Activated CD8-positive, alpha-beta memory T cell treated with anti-CD3 and anti-CD28 coated beads, Interleukin-2, amount 10 ng/mL, durations not matched to agents 7 days and 5 days (primary cell): ENCODE results near the gene SLC9A9. TPM values are rescaled to one million over a fixed set of nuclear protein-coding genes. Genes with fewer than 3 reads are reported as not detected.

Experiments
- ATAC-seq: fragments of 150-1000 bp; cut with Tn5 transposase; one replicate; pipeline ENCODE4 v1.10.0; 2021; ENCODE audit warnings: moderate library complexity
- CTCF ChIA-PET: fragments of 350-600 bp; sonication (Branson Sonifier 250); formaldehyde crosslinking; loops from one replicate; lab custom pipeline; 2021; ENCODE audit warnings: antibody characterized with exemption; lab: Charles Lee
- DNase-seq: peaks from one replicate; pipeline ENCODE4 v3.0.0-alpha.2; 2020
- H3K27ac Mint-ChIP-seq: one replicate; pipeline ENCODE4 v1.8.0; 2021; ENCODE audit warnings: mild to moderate bottlenecking, mixed read lengths
- H3K27me3 Mint-ChIP-seq: one replicate; pipeline ENCODE4 v1.8.0; 2021; ENCODE audit warnings: mixed read lengths
- H3K36me3 Mint-ChIP-seq: one replicate; pipeline ENCODE4 v1.8.0; 2021; ENCODE audit warnings: mild to moderate bottlenecking, mixed read lengths
- H3K4me1 Mint-ChIP-seq: one replicate; pipeline ENCODE4 v1.8.0; 2021; ENCODE audit warnings: mixed read lengths
- H3K4me3 Mint-ChIP-seq: one replicate; pipeline ENCODE4 v1.8.0; 2021; ENCODE audit warnings: mild to moderate bottlenecking, moderate library complexity, mixed read lengths
- H3K9me3 Mint-ChIP-seq: one replicate; pipeline ENCODE4 v1.8.0; 2022; ENCODE audit warnings: low read depth, mixed read lengths
- total RNA-seq, 2 experiments: library from RNA; stranded (reverse); gene quantifications; one replicate each; pipeline ENCODE4 v1.2.3, GENCODE V29; 2021

Gene SLC9A9
- total RNA-seq, 2 experiments from 2014 or later: 6.8 to 10.8 TPM

DNA sequence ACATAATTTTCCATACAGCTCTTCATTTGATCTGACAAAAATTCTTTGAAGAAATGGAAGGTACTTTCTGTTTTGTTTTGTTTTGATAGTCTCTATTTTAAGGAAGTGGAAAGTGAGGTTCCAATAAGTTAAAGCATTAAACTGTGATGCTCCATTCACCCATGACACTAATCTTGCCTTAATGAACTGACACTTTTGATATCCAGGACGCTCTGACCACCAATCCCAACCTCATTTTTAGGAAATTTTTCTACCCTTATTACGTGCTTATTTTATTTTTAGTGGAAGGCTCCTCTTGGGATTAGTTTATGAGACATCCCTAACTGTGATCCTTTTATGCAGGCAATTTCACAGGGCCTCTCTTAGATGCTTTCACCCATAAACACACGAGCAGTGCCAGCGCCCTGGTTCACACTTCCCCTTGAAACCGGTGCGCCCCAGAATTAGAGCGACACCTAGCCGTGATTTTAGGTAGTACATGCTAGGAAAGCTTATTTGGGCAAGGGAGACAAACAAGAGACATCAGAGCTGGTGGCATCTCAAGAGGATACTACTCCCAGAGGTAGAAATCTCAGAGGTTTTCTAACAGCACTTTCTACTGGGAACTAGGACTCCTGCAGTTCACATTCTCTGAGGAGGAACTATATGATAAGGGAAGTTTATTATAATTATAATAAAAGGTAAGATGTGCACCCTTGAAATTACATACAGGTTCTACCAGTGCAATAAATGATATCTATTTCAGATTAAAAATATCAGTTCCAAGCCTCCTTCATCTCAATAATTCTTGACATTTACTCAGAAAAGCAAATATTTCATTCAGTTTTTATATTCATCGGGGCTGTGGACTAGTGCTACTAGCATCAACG is 173.9 kb downstream of the SLC9A9 start:
- CTCF ChIA-PET: interaction anchor here (0.6 to 3.3 kb wide), 18 partner anchors 8 to 644 kb away, joined by 3 to 30 read pairs (median 4); partner anchors contain the start of gene CHST2
- peak overlapping the region; percentile 31 for H3K4me3 Mint-ChIP-seq
- H3K4me1 Mint-ChIP-seq: peaks cover 7% of the 10 kb centered on the region
- ATAC-seq: peak; percentile 86
- no peaks in the 10 kb centered on the region for H3K36me3 Mint-ChIP-seq
- peak; percentile 83 for DNase-seq
- H3K9me3 Mint-ChIP-seq: no peaks in the 10 kb centered on the region
- H3K27me3 Mint-ChIP-seq: no peaks in the 10 kb centered on the region
- no peak overlapping the region for H3K27ac Mint-ChIP-seq

DNA sequence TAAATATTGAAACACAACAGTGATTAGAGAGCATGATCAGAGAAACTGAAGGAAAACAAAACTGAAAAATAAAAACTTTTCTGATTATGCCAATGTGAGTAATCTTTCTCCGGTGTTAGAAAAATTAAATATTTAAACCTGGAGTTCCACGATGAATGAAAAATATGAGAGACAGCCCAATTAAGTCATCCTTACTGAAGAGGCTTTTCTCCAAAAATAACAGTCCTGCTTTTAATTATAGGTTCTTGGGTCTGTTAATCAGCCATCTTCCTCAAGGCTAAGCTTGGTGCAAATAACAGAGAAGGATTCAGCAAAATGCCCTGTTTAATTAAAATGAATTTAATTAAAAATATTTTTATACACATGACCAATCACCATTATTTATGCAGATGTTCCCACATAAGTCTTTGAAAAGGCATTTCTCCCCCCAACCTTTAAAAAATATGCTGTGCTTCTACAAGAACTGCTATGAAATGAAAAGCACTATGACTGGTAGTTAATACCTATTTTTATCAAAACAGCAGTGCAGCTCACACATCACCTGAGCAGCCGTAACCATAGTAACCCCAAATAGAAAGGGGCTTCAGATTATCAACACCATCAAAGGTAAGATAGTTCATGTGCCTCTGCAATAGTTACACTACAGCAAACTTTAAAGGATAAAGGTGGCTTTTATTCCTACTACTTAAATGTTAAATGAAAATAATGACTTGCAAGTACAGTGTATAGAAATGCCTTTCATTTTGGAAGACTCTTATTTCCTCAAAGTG is 175.7 kb downstream of the SLC9A9 start:
- no peak overlapping the region for H3K4me3 Mint-ChIP-seq
- no peaks in the 10 kb centered on the region for H3K27me3 Mint-ChIP-seq
- ATAC-seq: no peak
- no peaks in the 10 kb centered on the region for H3K36me3 Mint-ChIP-seq
- no peaks in the 10 kb centered on the region for H3K9me3 Mint-ChIP-seq
- no peak for DNase-seq
- peaks cover 7% of the 10 kb centered on the region for H3K4me1 Mint-ChIP-seq
- H3K27ac Mint-ChIP-seq: no peak overlapping the region
- CTCF ChIA-PET: interaction anchor here (0.9 to 3.3 kb wide), 2 partner anchors 10 to 552 kb away, joined by 3 to 30 read pairs; partner anchors contain the start of gene CHST2

DNA sequence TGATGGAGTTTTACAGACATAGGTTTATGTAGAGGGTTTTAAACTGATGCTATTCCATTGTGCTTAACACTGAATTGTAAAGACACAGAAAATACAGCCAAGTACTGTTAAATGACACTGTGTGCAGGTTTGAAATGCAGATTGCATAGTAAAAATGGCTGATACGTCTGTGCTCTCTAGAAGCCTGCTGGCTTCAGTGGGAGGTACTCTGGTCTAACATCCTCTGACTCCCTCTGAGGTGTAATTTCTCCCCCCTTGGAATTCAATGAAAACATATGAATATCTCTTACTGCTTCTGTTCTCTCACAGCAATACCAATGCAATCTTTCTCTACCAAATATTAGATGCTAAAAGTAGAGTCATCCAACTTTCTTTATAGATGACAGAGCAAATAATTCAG is 176.6 kb downstream of the SLC9A9 start:
- H3K27me3 Mint-ChIP-seq: no peaks in the 10 kb centered on the region
- H3K36me3 Mint-ChIP-seq: no peaks in the 10 kb centered on the region
- CTCF ChIA-PET: interaction anchor here (1.4 kb wide), 1 partner anchor 551 kb away, joined by 5 read pairs; no protein-coding TSS in a partner anchor
- H3K9me3 Mint-ChIP-seq: no peaks in the 10 kb centered on the region
- H3K27ac Mint-ChIP-seq: no peak overlapping the region
- ATAC-seq (no peak), DNase-seq (no peak)
- peaks cover 7% of the 10 kb centered on the region for H3K4me1 Mint-ChIP-seq
- H3K4me3 Mint-ChIP-seq: no peak overlapping the region

DNA sequence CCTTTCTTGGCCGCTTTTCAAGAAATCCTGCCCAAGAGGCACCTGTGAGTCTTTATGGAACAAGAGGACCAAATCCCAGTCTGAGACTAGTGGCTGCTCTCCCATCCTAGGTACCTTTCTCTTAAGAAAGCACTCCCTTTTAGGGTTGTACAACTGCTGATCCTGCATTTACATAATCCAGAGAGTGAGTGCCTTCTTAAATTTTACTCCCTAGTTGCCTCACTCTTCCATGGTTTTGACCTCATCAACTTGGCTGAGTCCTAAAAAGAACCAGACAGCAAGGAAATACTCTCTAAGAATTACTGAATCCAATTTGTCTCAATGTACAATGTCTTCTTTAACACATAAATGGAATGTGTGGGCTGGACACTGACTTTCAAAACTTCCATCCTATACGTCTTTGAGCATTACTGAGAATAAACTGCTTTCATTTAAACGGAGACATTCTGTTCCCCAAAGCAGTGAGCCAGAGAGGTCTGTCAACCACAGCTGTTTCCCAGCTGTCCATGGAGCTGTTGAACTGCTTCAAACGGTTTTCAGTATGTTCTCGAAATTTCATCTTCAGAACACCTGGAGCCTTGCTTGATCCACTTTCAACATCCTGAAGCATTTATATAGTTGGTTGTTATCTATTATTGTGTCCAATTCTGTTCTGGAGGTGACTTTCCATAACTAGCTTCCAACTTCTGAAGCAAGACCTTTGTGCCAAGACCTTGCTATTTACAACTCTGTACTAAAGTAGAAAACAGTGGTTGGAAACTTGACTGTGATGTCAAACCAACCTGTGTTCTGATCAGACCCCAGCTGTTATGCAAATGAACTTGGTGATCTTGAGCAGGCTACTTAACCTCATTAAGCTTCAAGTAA is 179.1 kb downstream of the SLC9A9 start:
- Mint-ChIP-seq H3K27ac (no peak overlapping the region), H3K27me3 (no peaks in the 10 kb centered on the region), H3K9me3 (no peaks in the 10 kb centered on the region), H3K4me3 (no peak overlapping the region), H3K4me1 (peaks cover 4% of the 10 kb centered on the region), H3K36me3 (no peaks in the 10 kb centered on the region)
- ATAC-seq: no peak
- no peak for DNase-seq
- CTCF ChIA-PET: interaction anchor here (1.1 kb wide), 1 partner anchor 548 kb away, joined by 3 read pairs; no protein-coding TSS in a partner anchor

DNA sequence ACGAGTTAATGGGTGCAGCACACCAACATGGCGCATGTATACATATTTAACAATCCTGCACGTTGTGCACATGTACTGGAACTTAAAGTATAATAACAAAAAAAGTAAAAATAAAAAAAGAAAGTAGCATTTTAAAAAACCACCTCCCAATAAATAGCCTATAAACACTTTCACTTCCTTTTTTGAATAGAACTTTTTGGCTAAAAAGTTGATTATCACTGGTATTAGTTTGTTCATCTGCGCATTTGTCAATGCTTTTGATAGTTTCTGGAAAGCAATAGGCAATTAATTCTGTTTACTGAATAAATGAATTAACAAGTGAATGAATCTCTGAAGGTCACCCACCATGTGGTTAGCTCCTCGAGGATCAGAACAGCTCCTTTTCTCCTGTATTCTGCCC is 179.9 kb downstream of the SLC9A9 start:
- ATAC-seq: no peak

DNA sequence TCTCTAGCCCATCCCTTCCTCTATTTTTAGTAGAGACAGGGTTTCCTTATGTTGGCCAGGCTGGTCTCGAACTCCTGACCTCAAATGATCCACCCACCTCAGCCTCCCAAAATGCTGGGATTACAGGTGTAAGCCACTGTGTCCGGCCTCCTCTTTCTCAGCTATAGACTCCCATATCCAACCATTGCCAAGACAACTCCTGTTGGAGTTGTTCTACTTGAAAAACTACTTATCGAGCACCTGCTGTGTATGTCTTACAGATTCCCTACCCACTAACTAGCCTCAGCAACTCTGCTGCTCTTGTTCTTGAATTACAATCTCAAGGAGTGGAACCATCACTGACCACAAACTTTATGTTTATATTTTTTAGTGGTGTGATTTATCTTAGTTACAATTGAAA is 186.6 kb downstream of the SLC9A9 start:
- Mint-ChIP-seq H3K4me1 (no peaks in the 10 kb centered on the region), H3K27me3 (no peaks in the 10 kb centered on the region), H3K9me3 (no peaks in the 10 kb centered on the region), H3K4me3 (no peak overlapping the region), H3K27ac (no peak overlapping the region), H3K36me3 (no peaks in the 10 kb centered on the region)
- DNase-seq: no peak
- CTCF ChIA-PET: no interaction called here
- ATAC-seq: no peak

More for the DNA sequence above, 179.9 kb downstream of the SLC9A9 start:
- DNase-seq: no peak
- Mint-ChIP-seq H3K4me3 (no peak overlapping the region), H3K36me3 (no peaks in the 10 kb centered on the region), H3K27me3 (no peaks in the 10 kb centered on the region), H3K9me3 (no peaks in the 10 kb centered on the region), H3K4me1 (no peaks in the 10 kb centered on the region), H3K27ac (no peak overlapping the region)
- CTCF ChIA-PET: no interaction called here

DNA sequence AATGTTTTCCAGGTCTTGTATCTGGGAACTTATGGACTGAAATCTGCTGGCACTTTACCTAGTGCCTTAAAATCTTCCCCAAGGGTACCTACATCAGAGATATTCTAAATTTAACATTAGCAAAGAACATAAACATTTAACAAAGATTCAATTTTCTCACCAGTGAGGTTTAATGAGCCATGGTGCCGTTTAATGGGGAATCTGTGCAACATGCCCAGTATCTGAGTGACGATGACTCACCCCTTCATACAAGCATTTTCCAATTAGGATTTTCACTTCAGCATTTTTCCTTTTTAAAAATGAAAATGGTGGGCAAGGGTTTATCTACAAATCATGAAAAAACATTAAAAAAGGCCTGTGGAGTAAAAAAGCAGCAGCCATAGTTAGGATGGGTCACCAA is 189.4 kb downstream of the SLC9A9 start:
- no peak for ATAC-seq
- H3K27me3 Mint-ChIP-seq: no peaks in the 10 kb centered on the region
- CTCF ChIA-PET: interaction anchor here (2.0 kb wide), 1 partner anchor 15 kb away, joined by 8 read pairs; no protein-coding TSS in a partner anchor
- H3K9me3 Mint-ChIP-seq: no peaks in the 10 kb centered on the region
- no peak overlapping the region for H3K4me3 Mint-ChIP-seq
- H3K36me3 Mint-ChIP-seq: no peaks in the 10 kb centered on the region
- DNase-seq: no peak
- H3K27ac Mint-ChIP-seq: no peak overlapping the region
- no peaks in the 10 kb centered on the region for H3K4me1 Mint-ChIP-seq

DNA sequence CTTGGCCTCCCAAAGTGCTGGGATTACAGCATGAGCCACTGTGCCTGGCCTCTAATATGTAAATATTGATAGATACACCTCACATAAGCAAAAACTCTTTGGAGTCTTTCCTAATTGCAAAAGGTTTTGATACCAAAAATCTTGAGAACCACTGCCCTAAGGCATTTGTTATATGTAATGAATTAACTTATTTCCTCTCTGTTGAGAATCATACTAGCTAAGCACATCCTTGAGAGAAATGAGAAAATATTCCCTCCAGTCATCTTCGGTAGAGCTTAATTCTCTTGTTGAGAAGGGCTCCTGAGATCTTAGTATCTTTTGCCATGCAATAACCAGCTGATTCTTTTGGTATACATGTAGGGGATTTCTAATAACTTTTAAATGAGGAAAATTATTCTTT is 190.2 kb downstream of the SLC9A9 start:
- Mint-ChIP-seq H3K27ac (no peak overlapping the region), H3K4me3 (no peak overlapping the region), H3K27me3 (no peaks in the 10 kb centered on the region), H3K9me3 (no peaks in the 10 kb centered on the region), H3K4me1 (no peaks in the 10 kb centered on the region), H3K36me3 (no peaks in the 10 kb centered on the region)
- DNase-seq (no peak), ATAC-seq (no peak)
- CTCF ChIA-PET: interaction anchor here (2.0 kb wide), 1 partner anchor 16 kb away, joined by 8 read pairs; no protein-coding TSS in a partner anchor

DNA sequence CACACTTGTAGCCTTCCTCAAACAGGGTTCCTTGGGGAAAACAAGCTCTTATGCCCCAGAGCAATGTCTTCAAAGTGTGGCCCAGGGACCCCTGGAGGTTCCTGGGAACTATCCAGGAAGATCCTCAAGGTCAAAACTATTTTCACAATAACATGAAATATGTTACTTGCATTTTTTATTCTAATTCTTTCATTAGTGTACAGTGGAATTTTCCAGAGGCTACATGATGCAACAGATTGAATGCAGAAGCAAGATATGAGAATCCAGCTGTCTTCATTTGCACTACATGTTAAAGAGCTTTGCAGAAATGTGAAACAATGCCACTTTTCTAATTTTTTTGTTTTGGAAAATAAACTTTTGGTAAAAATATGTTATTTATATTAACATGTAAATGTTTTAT is 190.9 kb downstream of the SLC9A9 start:
- CTCF ChIA-PET: interaction anchor here (2.0 kb wide), 1 partner anchor 17 kb away, joined by 8 read pairs; no protein-coding TSS in a partner anchor
- no peaks in the 10 kb centered on the region for H3K27me3 Mint-ChIP-seq
- DNase-seq: no peak

DNA sequence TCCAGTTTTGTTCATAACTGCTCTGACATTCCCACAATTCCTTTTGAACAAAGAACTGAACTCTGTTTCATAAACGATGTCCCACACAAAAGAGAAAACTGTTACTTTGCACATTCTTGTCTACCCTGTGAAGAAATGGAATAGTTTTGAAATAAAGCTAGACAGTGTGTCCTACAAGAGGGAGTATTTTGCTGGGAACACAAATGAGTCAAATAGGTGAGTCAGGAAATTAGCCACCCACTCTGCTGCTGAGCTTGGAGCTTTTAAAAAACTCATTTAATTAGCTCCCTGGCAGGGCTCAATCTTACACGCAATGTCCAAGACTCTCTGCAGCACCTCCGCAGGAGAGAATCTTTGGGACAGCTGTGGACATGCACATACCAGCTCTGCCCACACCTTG is 193.4 kb downstream of the SLC9A9 start:
- ATAC-seq (no peak), DNase-seq (no peak)
- CTCF ChIA-PET: interaction anchor here (1.2 kb wide), 1 partner anchor 20 kb away, joined by 3 read pairs; no protein-coding TSS in a partner anchor
- no peak overlapping the region for H3K4me3 Mint-ChIP-seq
- no peak overlapping the region for H3K27ac Mint-ChIP-seq
- H3K4me1 Mint-ChIP-seq: no peaks in the 10 kb centered on the region
- H3K36me3 Mint-ChIP-seq: peaks cover 2% of the 10 kb centered on the region
- no peaks in the 10 kb centered on the region for H3K9me3 Mint-ChIP-seq
- H3K27me3 Mint-ChIP-seq: no peaks in the 10 kb centered on the region

More for the DNA sequence above, 190.9 kb downstream of the SLC9A9 start:
- no peak for ATAC-seq
- Mint-ChIP-seq H3K4me3 (no peak overlapping the region), H3K36me3 (no peaks in the 10 kb centered on the region), H3K4me1 (no peaks in the 10 kb centered on the region), H3K9me3 (no peaks in the 10 kb centered on the region), H3K27ac (no peak overlapping the region)

DNA sequence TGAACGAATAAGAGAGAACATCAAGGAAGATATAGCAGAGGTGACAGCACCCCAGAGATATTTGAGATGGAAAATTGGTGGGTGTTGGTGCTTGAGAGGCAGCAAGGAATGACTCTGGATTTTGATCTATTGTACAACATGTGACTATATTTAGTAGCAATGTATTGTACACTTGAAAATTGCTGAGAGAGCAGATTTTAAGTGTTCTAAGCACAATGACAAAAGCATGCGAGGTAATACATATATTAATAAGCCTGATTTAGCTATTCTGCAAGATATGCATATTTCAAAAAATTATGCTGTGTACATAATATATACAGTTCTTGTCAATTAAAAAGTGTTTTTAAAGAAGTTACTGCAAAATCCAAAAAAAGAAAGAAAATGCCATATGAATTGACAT is 194.3 kb downstream of the SLC9A9 start:
- ATAC-seq (no peak), DNase-seq (no peak)
- Mint-ChIP-seq H3K9me3 (no peaks in the 10 kb centered on the region), H3K4me1 (no peaks in the 10 kb centered on the region), H3K4me3 (no peak overlapping the region), H3K27ac (no peak overlapping the region), H3K27me3 (no peaks in the 10 kb centered on the region), H3K36me3 (peaks cover 2% of the 10 kb centered on the region)
- CTCF ChIA-PET: no interaction called here

DNA sequence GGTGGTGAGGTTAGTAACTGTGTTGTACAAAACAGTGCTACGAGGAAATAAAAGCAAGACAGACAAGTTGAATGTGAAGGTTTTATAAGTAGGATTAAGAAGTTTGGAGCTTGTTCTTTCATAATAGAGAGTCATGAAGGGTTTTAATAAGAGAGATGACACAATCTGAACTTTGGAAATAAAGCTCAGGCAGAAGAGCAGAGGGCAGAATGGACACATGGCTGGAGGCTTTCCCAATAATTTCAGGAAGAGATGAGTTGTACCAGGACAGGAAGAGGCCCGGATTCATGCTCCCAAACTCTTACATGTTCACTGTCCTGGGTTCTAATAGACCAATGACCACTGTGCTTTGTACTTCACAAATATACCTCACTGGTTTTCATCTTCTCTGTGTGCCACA is 194.8 kb downstream of the SLC9A9 start:
- H3K36me3 Mint-ChIP-seq: peaks cover 2% of the 10 kb centered on the region
- no peaks in the 10 kb centered on the region for H3K9me3 Mint-ChIP-seq
- H3K4me3 Mint-ChIP-seq: no peak overlapping the region
- H3K4me1 Mint-ChIP-seq: no peaks in the 10 kb centered on the region
- DNase-seq: no peak
- no peak overlapping the region for H3K27ac Mint-ChIP-seq
- CTCF ChIA-PET: no interaction called here
- no peaks in the 10 kb centered on the region for H3K27me3 Mint-ChIP-seq
- no peak for ATAC-seq

DNA sequence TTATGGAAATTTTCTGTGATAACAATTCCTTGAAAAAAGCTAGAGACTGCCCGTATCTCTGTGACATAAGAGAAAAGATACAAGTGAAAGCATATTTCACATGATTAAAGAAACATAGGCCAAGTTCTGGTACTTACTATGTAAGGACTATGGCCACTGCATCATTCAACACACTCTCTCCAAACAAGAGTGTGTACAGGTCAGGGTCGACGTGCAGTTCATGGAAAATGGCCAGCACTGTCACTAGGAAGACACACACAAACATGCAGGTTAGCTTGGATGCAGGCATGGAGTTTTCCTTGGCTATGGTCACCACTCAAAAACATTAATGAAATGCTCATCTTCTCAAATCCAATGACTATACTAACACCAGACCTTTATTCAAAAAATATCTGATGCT is 196.2 kb downstream of the SLC9A9 start:
- Mint-ChIP-seq H3K27ac (no peak overlapping the region), H3K36me3 (peaks cover 2% of the 10 kb centered on the region), H3K9me3 (no peaks in the 10 kb centered on the region), H3K4me1 (no peaks in the 10 kb centered on the region), H3K4me3 (no peak overlapping the region), H3K27me3 (no peaks in the 10 kb centered on the region)
- ATAC-seq (no peak), DNase-seq (no peak)
- CTCF ChIA-PET: no interaction called here
